Measurements from ENCODE around the gene ZNF513.

The ZNF513 gene

DNA sequence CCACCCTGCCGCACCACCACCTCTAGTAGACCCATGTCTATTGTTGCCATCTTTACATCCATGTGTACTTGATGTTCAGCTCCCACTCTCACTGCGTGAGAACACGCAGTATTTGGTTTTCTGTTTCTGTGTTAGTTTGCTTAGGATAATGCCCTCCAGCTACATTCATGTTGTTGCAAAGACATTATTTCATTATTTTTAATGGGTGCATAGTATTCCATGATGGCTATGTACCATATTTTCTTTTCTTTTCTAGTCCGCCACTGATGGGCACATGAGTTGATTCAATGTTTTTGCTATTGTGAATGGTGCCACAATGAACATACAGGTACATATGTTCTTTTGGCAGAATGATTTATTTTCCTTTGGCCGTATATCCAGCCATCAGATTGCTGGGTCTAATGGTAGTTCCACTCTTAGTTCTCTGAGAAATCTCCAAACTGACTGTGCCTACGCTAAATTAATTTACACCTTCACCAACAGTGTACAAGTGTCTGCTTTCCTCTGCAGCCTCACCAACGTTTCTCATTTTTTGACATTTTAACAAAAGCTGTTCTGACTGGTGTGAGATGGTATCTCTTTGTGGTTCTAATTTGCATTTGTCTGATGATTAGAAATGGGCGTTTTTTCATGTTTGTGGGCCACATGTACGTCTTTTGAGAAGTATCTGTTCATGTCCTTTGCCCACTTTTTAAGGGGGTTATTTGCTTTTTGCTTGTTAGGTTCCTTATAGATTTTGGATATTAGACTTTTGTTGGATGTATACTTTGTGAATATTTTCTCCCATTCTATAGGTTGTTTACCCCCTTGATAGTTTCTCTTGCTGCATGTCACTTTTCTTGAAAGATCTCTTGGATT lies 10.5 kb upstream of the ZNF513 start:
- no peak overlapping the region for H3K27ac ChIP-seq
- no peak for DNase-seq (ENCODE audit: low read depth, low spot score)

DNA sequence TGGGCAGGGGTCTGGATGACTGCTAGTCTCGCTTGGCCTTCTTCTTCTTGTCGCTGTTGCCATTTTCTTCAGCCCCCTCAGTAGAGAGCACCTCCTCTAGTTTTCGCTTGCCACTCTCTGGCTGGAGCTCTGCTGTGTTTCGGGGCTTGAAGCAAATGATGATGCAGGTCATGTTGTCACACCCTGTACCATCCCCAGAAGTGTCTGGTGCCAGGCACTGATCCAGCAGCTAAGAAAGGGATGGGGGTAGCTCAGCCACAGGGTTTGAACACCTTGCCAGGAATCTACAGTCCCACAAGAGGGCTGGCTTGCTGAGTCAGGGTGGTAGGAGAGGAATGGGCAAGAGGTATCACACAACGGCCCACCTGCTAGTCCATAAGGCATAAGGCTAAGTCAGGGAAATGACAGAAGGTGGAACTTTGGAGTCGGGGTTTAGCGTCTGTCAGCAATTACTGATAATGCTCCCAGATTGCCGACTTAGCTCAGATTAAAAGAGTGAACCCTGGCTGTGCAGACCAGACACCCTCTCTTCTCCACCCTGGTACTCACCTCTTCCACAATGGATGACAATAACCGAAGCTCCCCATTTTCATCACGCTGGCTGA lies 1.1 kb upstream of the ZNF513 start:
- no peak for DNase-seq (ENCODE audit: low read depth, low spot score)
- H3K27ac ChIP-seq = peak overlapping the region; percentile 90

DNA sequence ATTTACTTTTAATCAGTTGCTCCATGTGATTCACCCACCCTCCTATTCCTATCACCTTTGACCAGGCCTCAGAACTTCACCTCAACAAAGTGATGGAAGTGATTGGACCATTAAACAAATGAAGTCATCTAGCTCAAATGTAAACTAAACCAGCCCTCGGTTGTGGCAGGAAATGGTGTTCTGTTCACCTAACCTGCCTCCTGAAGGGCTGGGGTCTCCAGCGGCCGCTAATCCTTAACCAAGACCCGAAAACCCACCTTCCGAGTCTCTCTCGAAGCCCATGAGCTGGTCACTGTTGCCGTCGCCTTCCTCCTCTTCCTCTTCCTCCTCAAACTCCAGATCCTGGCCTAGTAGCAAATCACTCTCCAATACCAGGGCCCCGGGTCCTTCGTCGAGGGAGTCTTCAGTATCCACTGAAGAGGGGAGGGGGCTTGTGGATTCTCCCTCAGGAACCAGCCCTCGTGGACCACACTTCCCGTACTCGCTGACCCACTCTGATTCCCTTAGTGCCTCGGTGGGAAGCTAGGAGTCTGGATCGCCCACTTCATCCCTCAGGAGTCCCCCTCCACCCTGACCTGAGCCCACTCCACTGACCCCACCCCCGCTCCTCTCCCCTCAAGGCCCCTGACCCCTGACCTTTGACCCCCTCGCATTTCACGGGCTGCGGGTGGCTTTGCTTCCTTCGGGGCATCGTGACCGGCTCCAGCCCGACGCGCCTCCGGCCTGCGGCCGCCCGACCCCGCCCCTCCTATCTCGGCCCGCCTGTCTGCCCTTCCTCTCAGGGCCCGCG lies 503 bp downstream of the ZNF513 start:
- no peak for DNase-seq (ENCODE audit: low read depth, low spot score)
- H3K27ac ChIP-seq = peak overlapping the region; percentile 90

DNA sequence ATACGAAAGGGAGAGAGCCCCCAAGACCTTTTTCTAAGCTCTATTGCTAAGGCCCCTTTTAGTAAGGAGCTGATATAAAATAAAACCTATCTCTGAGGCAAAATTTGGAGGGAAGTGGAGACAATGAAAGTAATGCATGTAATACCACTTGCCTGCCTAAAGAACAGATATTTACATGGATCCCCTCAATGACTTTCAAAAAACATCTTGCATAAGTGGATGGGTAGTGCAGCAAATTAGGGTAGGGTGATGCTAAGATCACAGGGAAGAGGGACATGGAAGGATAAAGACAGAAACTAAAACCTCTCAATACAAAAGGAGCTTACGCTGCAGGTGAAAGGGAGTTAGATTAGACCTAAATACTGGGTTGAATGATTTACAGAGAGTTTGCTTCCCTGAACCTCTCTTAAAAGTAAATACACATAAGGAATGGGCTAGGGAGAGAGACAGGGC lies 1.1 kb downstream of the ZNF513 start:
- H3K27ac ChIP-seq = peak overlapping the region; percentile 90
- DNase-seq (ENCODE audit: low read depth, low spot score) = no peak

DNA sequence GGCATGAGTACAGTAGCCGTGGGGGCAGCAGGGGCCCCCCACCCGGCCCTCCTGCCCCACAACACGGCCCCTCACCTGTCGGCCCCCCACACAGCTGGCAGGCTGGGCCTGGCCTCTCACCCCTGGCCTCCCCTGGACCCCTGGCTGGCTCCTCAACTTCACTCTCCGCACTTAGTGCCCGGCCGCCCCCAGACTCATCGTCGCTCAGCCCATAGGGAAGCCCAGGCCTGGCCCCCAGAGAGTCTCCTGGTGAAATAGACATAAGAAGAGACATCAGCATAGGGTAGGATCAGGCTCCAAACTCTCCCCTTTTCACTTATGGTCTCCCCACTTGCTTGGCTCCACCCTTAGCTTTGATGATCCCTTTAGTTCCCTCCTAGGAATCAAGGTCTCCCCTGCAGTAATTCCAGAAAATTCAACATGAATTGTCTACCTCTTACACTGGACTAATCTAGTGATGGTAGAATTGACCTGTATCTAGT lies 1.7 kb downstream of the ZNF513 start:
- no peak for DNase-seq (ENCODE audit: low read depth, low spot score)
- H3K27ac ChIP-seq = peak overlapping the region; percentile 90

GRCh38 chr2:27378096-27378808 lies 2.3 kb downstream of the ZNF513 start:
- no peak for DNase-seq (ENCODE audit: low read depth, low spot score)
- no peak overlapping the region for H3K27ac ChIP-seq

GRCh38 chr2:27377618-27378095 lies 2.9 kb downstream of the ZNF513 start:
- H3K27ac ChIP-seq = no peak overlapping the region

DNA sequence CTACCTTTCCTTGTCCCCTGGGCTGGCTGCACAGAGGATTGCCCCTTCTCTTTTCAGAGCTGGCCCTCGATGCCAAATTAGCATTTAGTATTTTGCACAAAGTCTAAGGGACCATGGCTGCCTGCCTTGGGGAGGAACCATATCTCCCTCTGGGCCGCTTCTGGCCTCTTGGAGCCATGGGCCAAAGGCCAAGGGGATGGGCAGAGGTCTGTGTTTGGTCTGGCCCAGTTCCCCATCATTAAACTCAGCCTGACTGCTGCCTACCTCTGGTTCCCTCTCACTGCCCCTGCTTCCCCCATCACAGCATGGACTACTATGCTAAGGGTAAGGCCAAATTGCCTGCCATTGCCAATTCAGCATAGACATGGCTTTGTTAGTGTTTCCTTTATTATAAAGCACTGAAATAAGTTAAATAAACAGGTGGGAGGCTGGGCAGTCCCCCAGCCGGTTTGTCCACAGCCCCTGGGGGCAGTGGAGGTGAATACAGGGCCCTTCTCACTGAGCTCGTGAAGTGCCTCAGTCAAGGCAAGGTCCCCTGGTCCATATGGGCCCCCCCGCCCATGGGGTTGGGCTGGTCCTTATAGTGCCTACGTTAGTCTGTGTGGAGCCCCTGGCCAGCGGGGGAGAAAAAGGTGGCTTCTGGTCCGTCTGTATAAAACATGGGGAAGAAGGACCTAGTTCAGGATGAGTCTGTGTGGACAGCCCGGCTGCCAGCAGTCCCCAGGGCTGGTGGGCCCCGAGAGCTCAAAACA lies 3.5 kb downstream of the ZNF513 start:
- no peak overlapping the region for H3K27ac ChIP-seq
- no peak for DNase-seq (ENCODE audit: low read depth, low spot score)

More at GRCh38 chr2:27377618-27378095, 2.9 kb downstream of the ZNF513 start:
- DNase-seq (ENCODE audit: low read depth, low spot score) = no peak

DNA sequence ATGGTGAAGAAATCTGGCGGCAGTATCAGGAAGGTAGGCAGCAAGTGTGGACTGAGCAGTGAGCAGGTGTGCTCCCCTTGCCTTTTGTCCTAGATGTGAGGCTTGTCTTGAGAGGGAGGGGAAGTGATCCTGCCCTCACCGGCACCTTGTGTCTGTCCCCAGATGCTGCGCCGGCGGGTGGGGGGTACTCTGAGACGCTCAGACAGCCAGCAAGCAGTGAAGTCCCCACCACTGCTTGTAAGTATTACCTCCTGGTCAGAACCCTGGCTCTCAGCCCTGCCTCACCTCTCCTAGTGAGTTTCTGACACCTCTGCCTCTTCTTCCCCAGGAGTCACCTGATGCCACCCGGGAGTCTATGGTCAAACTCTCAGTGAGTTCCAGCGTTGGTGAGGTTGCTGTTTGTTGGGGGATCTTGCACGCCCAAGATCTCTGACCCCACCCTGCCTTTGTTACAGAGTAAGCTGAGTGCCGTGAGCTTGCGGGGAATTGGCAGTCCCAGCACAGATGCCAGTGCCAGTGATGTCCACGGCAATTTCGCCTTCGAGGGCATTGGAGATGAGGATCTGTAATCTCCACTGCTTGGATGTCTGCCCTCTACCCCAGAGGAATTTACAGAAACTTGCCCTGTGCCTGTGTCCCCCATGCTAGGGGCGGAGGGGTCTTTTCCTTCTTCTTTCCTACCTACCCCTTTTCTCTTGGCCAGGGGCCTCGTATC lies 4.2 kb downstream of the ZNF513 start:
- DNase-seq (ENCODE audit: low read depth, low spot score) = no peak
- H3K27ac ChIP-seq = no peak overlapping the region

- no peak for DNase-seq (ENCODE audit: low read depth, low spot score)
- no peak overlapping the region for H3K27ac ChIP-seq
Observed at GRCh38 chr2:27375513-27376099, 4.9 kb downstream of the ZNF513 start.

- H3K27ac ChIP-seq = peak overlapping the region; percentile 71
Observed at GRCh38 chr2:27373567-27373966, 7.0 kb downstream of the ZNF513 start.

GRCh38 chr2:27372937-27373336 lies 7.6 kb downstream of the ZNF513 start:
- no peak for DNase-seq (ENCODE audit: low read depth, low spot score)
- peak overlapping the region; percentile 71 for H3K27ac ChIP-seq

More at GRCh38 chr2:27373567-27373966, 7.0 kb downstream of the ZNF513 start:
- no peak for DNase-seq (ENCODE audit: low read depth, low spot score)

GRCh38 chr2:27370816-27371620 lies 9.5 kb downstream of the ZNF513 start:
- DNase-seq (ENCODE audit: low read depth, low spot score) = no peak

DNA sequence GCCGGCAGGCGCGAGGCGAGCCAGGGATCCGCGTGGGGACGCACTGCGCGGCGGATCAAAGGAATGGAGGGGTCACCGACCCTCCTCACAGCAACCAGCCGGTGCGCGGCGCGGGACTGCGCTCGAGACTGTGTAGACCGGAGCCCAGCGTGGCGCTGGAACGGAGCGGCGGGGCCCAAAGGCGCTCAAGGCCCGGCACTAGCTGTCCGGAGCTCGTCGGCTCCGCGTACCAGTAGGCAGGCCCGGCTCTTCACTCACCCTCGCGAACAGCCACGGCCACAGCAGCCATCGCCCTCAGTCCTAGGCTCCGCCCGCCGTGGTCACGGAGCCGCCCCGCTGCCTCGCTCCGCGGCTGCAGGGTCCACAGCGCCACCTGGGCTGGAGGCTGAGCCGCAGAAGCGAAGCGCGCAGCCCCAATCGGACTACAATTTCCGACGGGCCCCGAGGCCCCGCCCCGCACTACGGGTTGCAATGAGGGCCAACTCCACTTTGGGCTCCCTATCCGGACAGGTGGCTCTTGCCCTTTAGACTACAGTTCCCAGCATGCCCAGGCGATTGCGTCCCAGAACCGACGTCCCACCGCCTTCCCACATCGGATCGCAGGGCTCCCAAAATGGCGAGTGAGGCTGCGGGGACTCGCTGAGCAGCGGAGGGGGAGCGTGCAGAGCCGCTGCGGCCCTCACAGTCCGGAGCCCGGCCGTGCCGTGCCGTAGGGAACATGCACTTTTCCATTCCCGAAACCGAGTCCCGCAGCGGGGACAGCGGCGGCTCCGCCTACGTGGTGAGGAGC lies 10.3 kb downstream of the ZNF513 start, which contains the start of the genes EIF2B4 and SNX17:
EIF2B4 (minus strand) TSS at position 313 of the 790 bp plus-strand sequence; CDS start at position 289, 24 bp downstream.
SNX17 (plus strand) TSS at position 591 of the 790 bp plus-strand sequence; CDS start at position 719, 128 bp downstream.
- DNase-seq (ENCODE audit: low read depth, low spot score) = peak; percentile 94

More at GRCh38 chr2:27370816-27371620, 9.5 kb downstream of the ZNF513 start:
- peak overlapping the region; percentile 71 for H3K27ac ChIP-seq

GRCh38 chr2:27369471-27370025 lies 11.0 kb downstream of the ZNF513 start:
- DNase-seq (ENCODE audit: low read depth, low spot score) = no peak
- peak overlapping the region; percentile 71 for H3K27ac ChIP-seq

More for the DNA sequence above, 10.3 kb downstream of the ZNF513 start, which contains the start of the genes EIF2B4 and SNX17:
- H3K27ac ChIP-seq = peak within 1 kb of the TSS; percentile 71

GRCh38 chr2:27363933-27364332 lies 16.6 kb downstream of the ZNF513 start:
- H3K27ac ChIP-seq = no peak overlapping the region
- DNase-seq (ENCODE audit: low read depth, low spot score) = no peak

Data from epithelial cell of prostate (primary cell).